ENCODE measurements around the gene CEP112. TPM values are rescaled to one million over a fixed set of nuclear protein-coding genes. Genes with fewer than 3 reads are reported as not detected.

Gene CEP112
- total RNA-seq, 1 donor from 2014 or later = 3.8 TPM

- ChIA-PET CTCF (no interaction called here), POLR2A (no interaction called here)
Observed at GRCh38 chr17:66178642-66179041, 13.3 kb downstream of the CEP112 start.

DNA sequence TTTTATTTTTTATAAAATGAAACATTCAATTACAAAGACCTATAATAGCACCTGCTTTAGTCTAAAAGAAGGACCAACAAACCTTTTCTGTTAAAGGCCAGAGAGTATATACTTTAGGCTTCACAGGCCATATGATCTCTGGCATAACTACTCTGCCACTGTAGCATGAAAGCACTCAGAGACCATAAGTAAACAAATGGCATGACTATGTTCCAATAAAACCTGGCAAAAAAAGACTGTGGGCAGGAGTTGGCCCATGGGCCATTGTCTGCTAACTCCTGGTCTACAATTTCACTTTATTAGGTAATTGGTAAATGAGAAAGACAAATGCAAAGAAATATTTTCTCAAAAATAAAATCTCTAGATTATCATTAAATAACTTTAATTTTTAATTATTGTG, 14.9 kb downstream of the CEP112 start:
- CTCF ChIA-PET = no interaction called here
- Mint-ChIP-seq H3K36me3 (ENCODE audit: low read depth) (no peaks in the 10 kb centered on the region), H3K4me3 (no peak overlapping the region), H3K4me1 (no peaks in the 10 kb centered on the region), H3K27ac (no peak overlapping the region), H3K27me3 (no peaks in the 10 kb centered on the region), H3K9me3 (no peaks in the 10 kb centered on the region)
- TF ChIP-seq, protein P1, sequence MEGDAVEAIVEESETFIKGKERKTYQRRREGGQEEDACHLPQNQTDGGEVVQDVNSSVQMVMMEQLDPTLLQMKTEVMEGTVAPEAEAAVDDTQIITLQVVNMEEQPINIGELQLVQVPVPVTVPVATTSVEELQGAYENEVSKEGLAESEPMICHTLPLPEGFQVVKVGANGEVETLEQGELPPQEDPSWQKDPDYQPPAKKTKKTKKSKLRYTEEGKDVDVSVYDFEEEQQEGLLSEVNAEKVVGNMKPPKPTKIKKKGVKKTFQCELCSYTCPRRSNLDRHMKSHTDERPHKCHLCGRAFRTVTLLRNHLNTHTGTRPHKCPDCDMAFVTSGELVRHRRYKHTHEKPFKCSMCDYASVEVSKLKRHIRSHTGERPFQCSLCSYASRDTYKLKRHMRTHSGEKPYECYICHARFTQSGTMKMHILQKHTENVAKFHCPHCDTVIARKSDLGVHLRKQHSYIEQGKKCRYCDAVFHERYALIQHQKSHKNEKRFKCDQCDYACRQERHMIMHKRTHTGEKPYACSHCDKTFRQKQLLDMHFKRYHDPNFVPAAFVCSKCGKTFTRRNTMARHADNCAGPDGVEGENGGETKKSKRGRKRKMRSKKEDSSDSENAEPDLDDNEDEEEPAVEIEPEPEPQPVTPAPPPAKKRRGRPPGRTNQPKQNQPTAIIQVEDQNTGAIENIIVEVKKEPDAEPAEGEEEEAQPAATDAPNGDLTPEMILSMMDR (IDR thresholded peaks at IDR 0.05) = no peak
- DNase-seq = no peak
- POLR2A ChIA-PET = interaction anchor here (0.6 kb wide), 2 partner anchors 22 to 411 kb away, joined by 5 read pairs; no protein-coding TSS in a partner anchor
- ATAC-seq (ENCODE audit: low read depth) = no peak
- intact Hi-C loops (cut with micrococcal nuclease) = no loop called here

More at GRCh38 chr17:66178642-66179041, 13.3 kb downstream of the CEP112 start:
- H3K36me3 Mint-ChIP-seq (ENCODE audit: low read depth) = peaks cover 2% of the 10 kb centered on the region
- no peaks in the 10 kb centered on the region for H3K27me3 Mint-ChIP-seq
- TF ChIP-seq, protein P1 (IDR thresholded peaks at IDR 0.05) = no peak
- DNase-seq (no peak), ATAC-seq (ENCODE audit: low read depth) (no peak)
- intact Hi-C loops (cut with micrococcal nuclease) = no loop called here
- H3K4me3 Mint-ChIP-seq = no peak overlapping the region
- no peak overlapping the region for H3K27ac Mint-ChIP-seq
- H3K9me3 Mint-ChIP-seq = no peaks in the 10 kb centered on the region
- no peaks in the 10 kb centered on the region for H3K4me1 Mint-ChIP-seq

DNA sequence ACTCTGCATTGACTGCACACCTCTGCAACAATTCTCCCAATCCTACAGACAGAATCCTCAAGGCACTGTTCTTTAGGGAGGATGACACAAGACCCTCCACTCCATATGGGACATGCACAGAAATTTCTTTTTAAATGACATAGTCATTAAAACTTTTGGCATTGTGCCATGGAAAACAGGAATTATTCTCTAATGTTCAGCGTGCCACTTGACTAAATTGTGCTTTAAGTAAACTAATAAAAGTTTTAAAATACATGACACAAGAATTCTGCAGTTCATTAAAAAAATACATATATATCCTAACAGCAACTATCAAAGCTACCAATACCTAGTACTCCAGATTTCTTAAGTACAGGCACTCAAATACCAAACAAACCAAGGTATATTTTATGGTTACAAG, 16.0 kb downstream of the CEP112 start:
- Mint-ChIP-seq H3K27me3 (no peaks in the 10 kb centered on the region), H3K9me3 (no peaks in the 10 kb centered on the region), H3K4me3 (no peak overlapping the region), H3K36me3 (ENCODE audit: low read depth) (no peaks in the 10 kb centered on the region), H3K27ac (no peak overlapping the region), H3K4me1 (no peaks in the 10 kb centered on the region)
- ATAC-seq (ENCODE audit: low read depth) (no peak), DNase-seq (no peak)
- ChIA-PET POLR2A (no interaction called here), CTCF (no interaction called here)
- intact Hi-C loops (cut with micrococcal nuclease) = no loop called here
- TF ChIP-seq, protein P1 (IDR thresholded peaks at IDR 0.05) = no peak

DNA sequence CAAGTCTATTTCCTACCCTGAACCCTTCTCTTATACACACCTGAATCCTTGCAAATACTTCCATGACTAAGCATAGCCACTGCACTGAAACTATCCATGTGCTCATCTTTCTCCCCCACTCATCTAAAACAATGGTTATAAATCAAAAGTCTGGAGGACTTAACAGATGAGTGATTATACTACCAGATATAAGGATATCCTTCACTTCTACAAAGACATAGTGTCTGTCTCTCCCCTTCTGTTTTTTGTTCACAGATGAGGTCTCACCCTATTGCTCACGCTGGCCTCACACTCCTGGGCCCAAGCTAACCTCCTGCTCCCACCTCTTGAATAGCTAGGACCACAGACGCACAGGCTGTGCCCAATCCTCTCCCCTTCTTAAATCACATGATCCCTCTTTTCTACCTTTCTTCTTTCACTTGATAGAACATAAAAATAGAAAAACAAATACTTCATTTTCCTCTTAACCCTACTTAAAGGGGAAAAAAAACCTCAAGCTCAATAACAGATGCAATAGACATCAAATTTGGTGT, 19.2 kb downstream of the CEP112 start:
- H3K36me3 Mint-ChIP-seq (ENCODE audit: low read depth) = no peaks in the 10 kb centered on the region
- ATAC-seq (ENCODE audit: low read depth) (no peak), DNase-seq (no peak)
- H3K4me1 Mint-ChIP-seq = no peaks in the 10 kb centered on the region
- H3K27ac Mint-ChIP-seq = no peak overlapping the region
- intact Hi-C loops (cut with micrococcal nuclease) = no loop called here
- no peaks in the 10 kb centered on the region for H3K27me3 Mint-ChIP-seq
- POLR2A ChIA-PET = no interaction called here
- CTCF ChIA-PET = no interaction called here
- TF ChIP-seq, protein P1 (IDR thresholded peaks at IDR 0.05) = no peak
- no peaks in the 10 kb centered on the region for H3K9me3 Mint-ChIP-seq
- no peak overlapping the region for H3K4me3 Mint-ChIP-seq

- POLR2A ChIA-PET = no interaction called here
- H3K27ac Mint-ChIP-seq = no peak overlapping the region
- intact Hi-C loops (cut with micrococcal nuclease) = no loop called here
- CTCF ChIA-PET = no interaction called here
- no peaks in the 10 kb centered on the region for H3K4me1 Mint-ChIP-seq
- H3K4me3 Mint-ChIP-seq = no peak overlapping the region
- no peaks in the 10 kb centered on the region for H3K9me3 Mint-ChIP-seq
- ATAC-seq (ENCODE audit: low read depth) (no peak), DNase-seq (no peak)
- H3K27me3 Mint-ChIP-seq = no peaks in the 10 kb centered on the region
- TF ChIP-seq, protein P1 (IDR thresholded peaks at IDR 0.05) = no peak
- no peaks in the 10 kb centered on the region for H3K36me3 Mint-ChIP-seq (ENCODE audit: low read depth)
Observed at GRCh38 chr17:66172144-66172543, 19.8 kb downstream of the CEP112 start.

Measured in activated B cell treated with CpG ODN at 0.5 μM for 24 hours (primary cell).